ENCODE data around the gene SUMO2. TPM values are rescaled to one million over a fixed set of nuclear protein-coding genes. Genes with fewer than 3 reads are reported as not detected.

SUMO2 gene
- total RNA-seq, 2 donors from 2014 or later: 586 to 714 TPM

DNA sequence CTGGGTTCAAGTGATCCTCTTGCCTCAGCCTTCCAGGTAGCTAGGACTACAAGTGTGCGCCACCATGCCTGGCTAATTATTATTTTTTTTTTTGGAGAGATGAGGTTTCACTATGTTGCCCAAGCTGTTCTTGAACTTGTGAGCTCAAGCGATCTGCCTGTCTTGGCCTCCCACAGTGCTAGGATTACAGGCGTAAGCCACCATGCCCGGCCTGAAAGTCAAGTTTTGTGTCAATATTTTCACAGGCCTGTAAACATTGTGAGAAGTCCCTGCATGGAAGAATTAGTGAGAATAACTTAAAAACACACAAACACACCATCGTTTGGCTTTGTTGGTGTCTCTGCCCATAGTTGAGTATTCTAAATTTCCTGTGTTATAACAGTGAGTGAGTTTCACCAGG is 45.0 kb upstream of the SUMO2 start:
- no peaks in the 10 kb centered on the region for H3K27me3 ChIP-seq (ENCODE audit: control insufficient read depth, insufficient read depth, low read length, poor library complexity, severe bottlenecking)
- H3K27ac Mint-ChIP-seq: no peak overlapping the region
- no peak overlapping the region for H3K27ac ChIP-seq (ENCODE audit: low read depth, low read length)
- H3K4me1 Mint-ChIP-seq: no peaks in the 10 kb centered on the region
- no peak overlapping the region for H3K4me3 Mint-ChIP-seq
- no peak for DNase-seq
- H3K36me3 Mint-ChIP-seq (ENCODE audit: low read depth): peaks cover 66% of the 10 kb centered on the region
- H3K9ac ChIP-seq (ENCODE audit: extremely low read depth, low read length, poor library complexity, severe bottlenecking): no peak overlapping the region
- H3K36me3 ChIP-seq (ENCODE audit: control insufficient read depth, insufficient read depth, low read length): peaks cover 86% of the 10 kb centered on the region
- H3K27me3 Mint-ChIP-seq (ENCODE audit: insufficient read depth): no peaks in the 10 kb centered on the region
- no peak overlapping the region for H3K4me3 ChIP-seq (ENCODE audit: low read length)
- H3K4me1 ChIP-seq (ENCODE audit: control insufficient read depth, insufficient read depth, low read length): no peaks in the 10 kb centered on the region
- H3K9me3 ChIP-seq (ENCODE audit: control insufficient read depth, low read length): no peaks in the 10 kb centered on the region
- TF ChIP-seq, protein P1, sequence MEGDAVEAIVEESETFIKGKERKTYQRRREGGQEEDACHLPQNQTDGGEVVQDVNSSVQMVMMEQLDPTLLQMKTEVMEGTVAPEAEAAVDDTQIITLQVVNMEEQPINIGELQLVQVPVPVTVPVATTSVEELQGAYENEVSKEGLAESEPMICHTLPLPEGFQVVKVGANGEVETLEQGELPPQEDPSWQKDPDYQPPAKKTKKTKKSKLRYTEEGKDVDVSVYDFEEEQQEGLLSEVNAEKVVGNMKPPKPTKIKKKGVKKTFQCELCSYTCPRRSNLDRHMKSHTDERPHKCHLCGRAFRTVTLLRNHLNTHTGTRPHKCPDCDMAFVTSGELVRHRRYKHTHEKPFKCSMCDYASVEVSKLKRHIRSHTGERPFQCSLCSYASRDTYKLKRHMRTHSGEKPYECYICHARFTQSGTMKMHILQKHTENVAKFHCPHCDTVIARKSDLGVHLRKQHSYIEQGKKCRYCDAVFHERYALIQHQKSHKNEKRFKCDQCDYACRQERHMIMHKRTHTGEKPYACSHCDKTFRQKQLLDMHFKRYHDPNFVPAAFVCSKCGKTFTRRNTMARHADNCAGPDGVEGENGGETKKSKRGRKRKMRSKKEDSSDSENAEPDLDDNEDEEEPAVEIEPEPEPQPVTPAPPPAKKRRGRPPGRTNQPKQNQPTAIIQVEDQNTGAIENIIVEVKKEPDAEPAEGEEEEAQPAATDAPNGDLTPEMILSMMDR (conservative IDR thresholded peaks at IDR 0.05): no peak
- H3K9me3 Mint-ChIP-seq: no peaks in the 10 kb centered on the region
- 98% methylated on average over 4 to 5 of the region's 5 CpGs for WGBS, 2 experiments (ENCODE audit: insufficient coverage in 1 of 2, insufficient read length in 1 of 2)

DNA sequence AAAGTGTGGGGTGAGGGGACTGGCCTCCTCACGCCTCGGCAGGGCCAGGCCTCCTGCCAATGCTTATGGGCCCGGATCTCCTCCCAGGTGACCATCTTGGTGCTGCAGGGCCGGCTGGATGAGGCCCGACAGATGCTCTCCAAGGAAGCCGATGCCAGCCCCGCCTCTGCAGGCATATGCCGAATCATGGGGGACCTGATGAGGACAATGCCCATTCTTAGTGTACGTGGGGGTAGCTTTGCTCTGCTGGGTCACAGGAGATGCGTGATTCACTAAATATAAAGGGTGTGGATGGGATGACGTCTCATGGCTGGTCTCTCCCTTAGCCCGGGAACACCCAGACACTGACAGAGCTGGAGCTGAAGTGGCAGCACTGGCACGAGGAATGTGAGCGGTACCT is 42.3 kb upstream of the SUMO2 start:
- Histone ChIP-seq H3K9ac (ENCODE audit: extremely low read depth, low read length, poor library complexity, severe bottlenecking) (no peak overlapping the region), H3K27ac (ENCODE audit: low read depth, low read length) (no peak overlapping the region), H3K9me3 (ENCODE audit: control insufficient read depth, low read length) (no peaks in the 10 kb centered on the region), H3K27me3 (ENCODE audit: control insufficient read depth, insufficient read depth, low read length, poor library complexity, severe bottlenecking) (no peaks in the 10 kb centered on the region), H3K4me1 (ENCODE audit: control insufficient read depth, insufficient read depth, low read length) (no peaks in the 10 kb centered on the region), H3K4me3 (ENCODE audit: low read length) (no peak overlapping the region), H3K36me3 (ENCODE audit: control insufficient read depth, insufficient read depth, low read length) (peaks cover 88% of the 10 kb centered on the region)
- H3K27me3 Mint-ChIP-seq (ENCODE audit: insufficient read depth): no peaks in the 10 kb centered on the region
- no peak for DNase-seq
- H3K27ac Mint-ChIP-seq: no peak overlapping the region
- TF ChIP-seq, protein P1 (conservative IDR thresholded peaks at IDR 0.05): no peak
- H3K36me3 Mint-ChIP-seq (ENCODE audit: low read depth): peaks cover 57% of the 10 kb centered on the region
- WGBS, 2 experiments (ENCODE audit: insufficient coverage in 1 of 2, insufficient read length in 1 of 2): 90 to 91% methylated on average over 12 to 14 of the region's 14 CpGs
- H3K9me3 Mint-ChIP-seq: no peaks in the 10 kb centered on the region
- no peaks in the 10 kb centered on the region for H3K4me1 Mint-ChIP-seq
- no peak overlapping the region for H3K4me3 Mint-ChIP-seq

DNA sequence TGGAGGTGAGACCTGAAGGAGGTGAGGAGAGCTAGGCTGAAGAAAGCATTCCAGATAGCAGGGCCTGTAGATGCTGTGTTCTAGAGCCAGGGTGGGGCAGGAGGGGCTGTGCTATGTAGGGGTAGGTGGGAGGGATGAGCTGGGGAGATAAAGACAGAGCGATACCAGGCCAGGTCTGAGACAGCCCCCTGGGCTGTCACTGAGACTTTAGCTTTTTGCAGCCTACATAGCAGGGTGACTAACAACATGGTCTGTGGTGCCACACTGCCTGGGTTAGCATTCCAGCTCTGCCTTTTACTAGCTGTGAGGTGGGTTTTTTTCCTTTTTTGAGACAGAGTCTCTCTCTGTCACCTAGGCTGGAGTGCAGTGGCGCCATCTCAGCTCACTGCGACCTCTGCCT is 37.1 kb upstream of the SUMO2 start:
- no peaks in the 10 kb centered on the region for H3K4me1 ChIP-seq (ENCODE audit: control insufficient read depth, insufficient read depth, low read length)
- Mint-ChIP-seq H3K4me1 (no peaks in the 10 kb centered on the region), H3K27ac (no peak overlapping the region), H3K4me3 (no peak overlapping the region), H3K36me3 (ENCODE audit: low read depth) (peaks cover 68% of the 10 kb centered on the region), H3K9me3 (no peaks in the 10 kb centered on the region), H3K27me3 (ENCODE audit: insufficient read depth) (no peaks in the 10 kb centered on the region)
- H3K9ac ChIP-seq (ENCODE audit: extremely low read depth, low read length, poor library complexity, severe bottlenecking): no peak overlapping the region
- 89 to 100% methylated on average over 1 to 3 of the region's 3 CpGs for WGBS, 2 experiments (ENCODE audit: insufficient coverage in 1 of 2, insufficient read length in 1 of 2)
- no peak for DNase-seq
- TF ChIP-seq, protein P1 (conservative IDR thresholded peaks at IDR 0.05): no peak
- H3K9me3 ChIP-seq (ENCODE audit: control insufficient read depth, low read length): no peaks in the 10 kb centered on the region
- H3K27ac ChIP-seq (ENCODE audit: low read depth, low read length): no peak overlapping the region
- H3K4me3 ChIP-seq (ENCODE audit: low read length): no peak overlapping the region
- no peaks in the 10 kb centered on the region for H3K27me3 ChIP-seq (ENCODE audit: control insufficient read depth, insufficient read depth, low read length, poor library complexity, severe bottlenecking)
- peaks cover 81% of the 10 kb centered on the region for H3K36me3 ChIP-seq (ENCODE audit: control insufficient read depth, insufficient read depth, low read length)

Measured in endodermal cell (in vitro differentiated cells).